HPDE6-E6E7 (cell line): ENCODE measurements around the gene RMI1.
"Not testable (repeated sequence)": the region's sequence is repeated elsewhere in the genome, so short reads cannot be mapped to it uniquely, and the experiment has no call there.

Experiments
- DNase-seq: peaks from one replicate; pipeline ENCODE4 v3.0.0; 2011; ENCODE audit warnings: missing footprints; ENCODE audit errors: extremely low spot score

Gene RMI1

DNA sequence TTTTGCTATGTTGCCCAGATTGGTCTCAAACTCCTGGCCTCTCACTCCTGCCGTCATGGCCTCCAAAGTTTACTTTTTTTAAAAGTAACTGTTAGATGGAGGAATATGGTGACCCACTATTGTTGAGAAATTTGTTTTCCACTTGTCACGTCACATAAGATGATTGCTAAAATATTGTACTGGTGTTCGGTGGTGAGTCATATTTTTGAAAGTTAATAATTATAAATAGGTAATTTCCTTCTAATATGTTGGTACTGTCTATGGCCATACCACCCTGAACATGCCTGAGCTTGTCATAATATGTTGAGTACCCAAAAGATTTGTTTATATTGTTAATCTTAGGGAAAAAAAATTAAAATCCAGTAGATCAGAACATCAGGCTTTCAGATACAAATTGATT lies 22.6 kb downstream of the RMI1 start:
- no peak for DNase-seq

DNA sequence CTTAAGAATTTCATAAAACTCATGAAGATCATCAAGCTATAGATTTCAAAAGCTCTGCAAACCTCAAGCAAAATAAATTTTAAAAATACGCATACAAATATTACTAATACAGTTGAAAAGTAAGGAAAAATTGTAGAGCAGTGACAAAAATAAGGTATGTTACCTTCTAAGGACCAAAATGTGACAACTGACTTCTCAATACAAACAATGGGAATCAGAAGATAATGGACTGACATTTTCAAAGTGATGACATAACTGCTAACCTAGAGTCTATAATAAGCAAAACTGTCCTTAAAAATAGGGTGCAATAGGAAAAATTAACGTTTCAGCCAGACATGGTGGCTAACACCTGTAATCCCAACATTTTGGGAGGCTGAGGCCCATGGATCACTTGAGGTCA lies 27.1 kb downstream of the RMI1 start:
- no peak for DNase-seq

DNA sequence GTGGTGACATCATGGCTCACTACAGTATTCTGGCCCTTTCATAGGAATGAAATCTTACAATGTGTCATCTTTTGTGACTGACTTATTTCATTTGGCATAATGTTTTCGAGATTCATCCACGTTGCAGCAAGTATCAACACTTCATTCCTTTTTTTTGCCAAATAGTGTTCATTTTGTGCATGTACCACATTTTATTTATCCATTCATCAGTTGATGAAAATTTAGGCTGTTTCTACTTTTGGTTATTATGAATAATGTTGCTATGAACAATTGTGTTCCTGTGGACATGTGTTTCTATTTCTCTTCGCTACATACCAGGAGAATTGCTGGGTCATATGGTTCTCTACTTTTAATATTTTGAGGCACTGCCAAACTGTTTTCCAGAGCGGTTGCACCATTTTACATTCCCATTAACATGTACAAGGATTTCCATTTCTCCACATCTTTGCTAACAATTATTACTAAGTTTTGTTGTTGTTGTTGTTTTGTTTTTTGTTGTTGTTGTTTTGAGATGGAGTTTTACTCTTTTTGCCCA lies 43.5 kb downstream of the RMI1 start:
- no peak for DNase-seq

DNA sequence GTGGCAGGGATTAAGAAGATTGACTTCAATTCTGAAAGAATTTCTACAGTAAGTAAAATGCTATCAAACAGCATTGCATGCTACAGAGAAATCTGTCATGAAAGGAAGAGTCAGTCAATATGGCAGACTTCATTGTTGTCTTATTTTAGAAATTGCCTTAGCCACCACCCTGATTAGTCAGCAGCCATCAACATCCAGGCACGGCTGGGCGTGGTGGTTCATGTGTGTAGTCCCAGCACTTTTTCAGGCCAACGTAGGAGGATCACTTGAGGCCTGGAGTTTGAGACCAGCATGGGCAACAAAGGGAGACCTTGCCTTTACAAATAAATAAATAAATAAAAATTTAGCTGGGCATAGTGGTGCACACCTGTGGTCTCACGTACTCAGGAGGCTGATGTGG lies 46.6 kb downstream of the RMI1 start:
- no peak for DNase-seq

DNA sequence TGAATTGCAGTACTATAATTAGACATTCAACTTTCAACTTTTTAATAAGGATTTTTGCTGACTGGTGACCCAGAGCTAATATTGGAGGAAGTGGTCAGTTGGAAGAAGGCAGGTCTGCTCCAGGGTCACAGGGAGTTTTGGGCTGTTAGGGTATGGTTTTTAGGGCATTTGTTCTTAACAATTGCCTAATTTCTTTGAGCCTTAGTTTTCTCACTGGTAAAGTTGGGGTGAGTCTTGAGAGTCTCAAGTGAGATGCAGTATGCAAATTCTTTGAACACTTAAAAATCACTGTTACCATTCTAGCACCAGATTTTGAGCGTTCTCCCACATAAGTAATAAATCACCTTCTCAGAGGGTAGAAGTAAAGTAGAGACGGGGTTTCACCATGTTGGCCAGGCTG lies 50.9 kb downstream of the RMI1 start:
- DNase-seq = no peak

DNA sequence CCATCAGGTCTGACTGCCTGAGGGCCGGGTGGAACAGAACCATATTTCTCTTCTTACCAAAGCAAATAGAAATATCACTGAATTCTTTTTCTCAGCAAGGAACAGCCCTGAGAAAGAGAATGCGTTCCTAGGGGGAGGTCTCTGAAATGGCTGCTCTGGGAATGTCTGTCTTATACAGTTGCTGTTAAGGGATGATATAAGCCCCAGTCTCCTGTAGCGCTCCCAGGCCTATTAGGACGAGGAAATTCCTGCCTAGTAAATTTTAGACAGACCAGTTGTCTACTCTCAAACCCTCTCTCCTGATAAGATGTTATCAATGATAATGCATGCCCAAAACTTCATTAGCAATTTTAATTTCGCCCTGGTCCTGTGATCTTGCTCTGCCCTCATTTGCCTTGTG lies 61.3 kb downstream of the RMI1 start:
- not testable (repeated sequence) for DNase-seq

DNA sequence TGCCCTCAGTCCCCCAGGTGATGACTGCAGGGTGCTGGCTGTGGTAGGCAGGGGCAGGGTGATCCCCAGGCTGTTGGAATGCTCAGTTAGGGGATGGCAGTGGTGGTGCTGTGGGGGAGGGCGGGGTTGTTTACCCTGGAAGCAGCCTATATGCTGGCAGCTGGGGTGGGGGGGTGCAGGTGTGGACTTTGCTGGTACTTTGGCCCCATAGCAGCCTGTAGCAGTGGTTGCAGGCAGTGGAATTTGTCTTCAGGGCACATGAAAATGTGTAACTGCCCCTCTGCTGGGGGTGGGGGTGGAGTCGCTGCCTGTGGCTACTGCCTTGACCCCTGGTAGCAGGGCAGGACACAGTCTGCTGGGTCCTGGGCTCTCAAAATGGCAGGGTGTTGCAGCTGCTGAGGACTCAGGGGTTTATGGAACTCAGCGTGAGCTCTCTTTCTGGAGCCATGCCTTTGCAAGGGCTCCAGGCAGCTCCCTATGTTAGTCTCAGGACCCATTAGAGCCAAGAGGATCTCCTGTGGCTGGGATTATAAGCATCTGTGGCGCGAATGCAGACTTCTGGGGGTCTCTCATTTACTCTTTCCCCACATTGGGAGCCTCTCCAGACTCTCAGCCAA lies 65.0 kb downstream of the RMI1 start:
- no peak for DNase-seq
